Stimulated activated CD8-positive, alpha-beta memory T cell treated with anti-CD3 and anti-CD28 coated beads, Interleukin-15, amount 100 ng/mL, for 48 hours (primary cell): ENCODE measurements around the gene PLA2G12A.
"Not testable (repeated sequence)": the region's sequence is repeated elsewhere in the genome, so short reads cannot be mapped to it uniquely, and the experiment has no call there.

ENCODE experiments used
- DNase-seq, 2 donors: peaks; one replicate each; pipeline ENCODE4 v3.0.0-alpha.2; 2020; ENCODE audit warnings: low read depth in 2 of 2

The PLA2G12A gene

DNA sequence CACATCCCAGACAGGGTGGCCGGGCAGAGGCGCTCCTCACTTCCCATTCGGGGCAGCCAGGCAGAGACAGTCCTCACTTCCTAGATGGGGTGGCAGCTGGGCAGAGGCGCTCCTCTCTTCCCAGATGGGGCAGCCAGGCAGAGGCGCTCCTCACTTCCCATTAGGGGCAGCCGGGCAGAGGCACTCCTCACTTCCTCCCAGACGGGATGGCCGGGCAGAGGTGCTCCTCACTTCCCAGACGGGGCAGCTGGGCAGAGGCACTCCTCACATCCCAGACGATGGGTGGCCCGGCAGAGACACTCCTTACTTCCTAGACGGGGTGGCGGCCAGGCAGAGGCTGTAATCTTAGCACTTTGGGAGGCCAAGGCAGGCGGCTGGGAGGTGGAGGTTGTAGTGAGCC, 50.9 kb downstream of the PLA2G12A start:
- not testable (repeated sequence) for DNase-seq

DNA sequence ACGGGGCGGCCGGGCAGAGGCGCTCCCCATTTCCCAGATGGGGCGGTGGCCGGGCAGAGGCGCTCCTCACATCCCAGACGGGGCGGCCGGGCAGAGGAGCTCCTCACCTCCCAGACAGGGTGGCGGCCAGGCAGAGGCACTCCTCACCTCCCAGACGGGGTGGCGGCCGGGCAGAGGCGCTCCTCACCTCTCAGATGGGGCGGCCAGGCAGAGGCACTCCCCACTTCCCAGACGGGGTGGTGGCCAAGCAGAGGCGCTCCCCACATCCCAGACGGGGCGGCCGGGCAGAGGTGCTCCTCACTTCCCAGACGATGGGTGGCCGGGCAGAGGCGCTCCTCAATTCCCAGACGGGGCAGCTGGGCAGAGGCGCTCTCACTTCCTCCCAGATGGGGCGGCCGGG, 51.4 kb downstream of the PLA2G12A start:
- not testable (repeated sequence) for DNase-seq

DNA sequence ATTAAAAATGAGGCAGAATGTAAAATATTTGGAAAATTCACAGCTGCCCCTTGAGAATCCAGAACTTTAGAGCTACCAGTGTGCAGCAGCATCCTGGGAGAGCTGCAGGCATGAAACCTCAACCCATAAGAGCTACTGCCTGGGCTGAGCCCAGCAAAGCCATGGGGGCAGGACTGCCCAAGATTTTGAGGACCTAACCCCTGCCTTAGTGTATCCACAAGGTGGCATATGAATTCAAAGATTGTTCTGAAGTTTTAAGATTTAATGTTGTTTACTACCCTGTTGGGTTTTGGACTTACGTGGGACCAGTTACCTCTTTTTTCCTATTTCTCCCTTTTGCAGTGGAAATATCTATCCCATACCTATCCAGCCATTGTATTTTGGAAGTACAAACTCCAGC, 53.0 kb downstream of the PLA2G12A start:
- no peak for DNase-seq

DNA sequence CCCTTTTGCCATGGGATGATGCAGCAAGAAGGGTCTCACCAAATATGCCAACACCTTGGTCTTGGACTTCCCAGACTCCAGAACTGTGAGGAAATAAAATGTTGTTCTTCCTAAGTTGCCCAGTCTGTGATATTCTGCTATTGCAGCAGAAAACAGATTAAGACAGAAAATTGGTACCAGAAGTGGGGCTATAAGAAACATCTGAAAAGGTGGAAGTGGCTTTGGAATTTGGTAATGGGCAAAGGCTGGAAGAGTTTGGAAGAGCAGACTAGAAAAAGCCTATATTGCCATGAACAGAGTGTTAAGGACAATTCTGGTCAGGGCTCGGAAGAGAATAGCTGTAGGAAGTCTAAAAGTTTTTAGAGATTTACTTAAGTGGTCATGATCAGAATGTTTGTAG, 54.0 kb downstream of the PLA2G12A start:
- DNase-seq, result no peak

DNA sequence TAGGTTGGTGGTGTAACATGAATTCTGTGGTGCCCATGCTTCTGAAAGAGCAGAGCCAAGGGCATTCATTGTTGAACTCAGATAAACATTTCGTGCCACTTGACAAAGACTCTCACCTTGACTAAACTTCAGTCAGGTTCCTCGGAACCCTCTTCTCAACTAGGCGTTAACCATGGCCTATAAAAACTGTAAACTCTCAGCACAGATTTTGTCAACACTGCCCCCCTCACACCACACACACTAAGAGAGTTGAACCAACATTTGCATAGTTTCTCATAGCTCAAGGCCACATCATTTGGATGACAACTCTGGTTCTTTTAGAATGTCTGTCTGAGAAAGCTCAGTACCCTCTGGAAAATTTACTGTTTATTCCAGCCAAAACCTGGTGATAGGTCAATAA, 54.7 kb downstream of the PLA2G12A start:
- no peak for DNase-seq

DNA sequence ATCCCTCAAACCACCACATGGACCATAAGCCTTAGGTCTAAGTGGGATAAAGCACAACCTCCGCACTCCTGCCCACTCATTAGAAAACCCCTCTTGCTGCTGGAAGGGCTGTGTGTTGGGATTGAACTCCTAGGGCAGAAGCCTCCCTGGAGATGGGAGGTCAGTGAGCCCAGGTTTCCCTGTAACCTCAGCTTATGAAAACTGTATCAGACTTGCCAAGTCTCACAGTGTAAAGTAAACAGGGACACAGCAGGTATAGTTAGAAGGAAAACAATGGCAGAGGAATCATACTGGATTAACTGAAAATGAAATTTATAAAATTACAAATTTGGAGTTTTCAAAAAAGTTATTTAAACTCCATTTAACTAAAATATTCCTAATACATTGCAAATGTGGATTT, 56.6 kb downstream of the PLA2G12A start:
- no peak for DNase-seq

DNA sequence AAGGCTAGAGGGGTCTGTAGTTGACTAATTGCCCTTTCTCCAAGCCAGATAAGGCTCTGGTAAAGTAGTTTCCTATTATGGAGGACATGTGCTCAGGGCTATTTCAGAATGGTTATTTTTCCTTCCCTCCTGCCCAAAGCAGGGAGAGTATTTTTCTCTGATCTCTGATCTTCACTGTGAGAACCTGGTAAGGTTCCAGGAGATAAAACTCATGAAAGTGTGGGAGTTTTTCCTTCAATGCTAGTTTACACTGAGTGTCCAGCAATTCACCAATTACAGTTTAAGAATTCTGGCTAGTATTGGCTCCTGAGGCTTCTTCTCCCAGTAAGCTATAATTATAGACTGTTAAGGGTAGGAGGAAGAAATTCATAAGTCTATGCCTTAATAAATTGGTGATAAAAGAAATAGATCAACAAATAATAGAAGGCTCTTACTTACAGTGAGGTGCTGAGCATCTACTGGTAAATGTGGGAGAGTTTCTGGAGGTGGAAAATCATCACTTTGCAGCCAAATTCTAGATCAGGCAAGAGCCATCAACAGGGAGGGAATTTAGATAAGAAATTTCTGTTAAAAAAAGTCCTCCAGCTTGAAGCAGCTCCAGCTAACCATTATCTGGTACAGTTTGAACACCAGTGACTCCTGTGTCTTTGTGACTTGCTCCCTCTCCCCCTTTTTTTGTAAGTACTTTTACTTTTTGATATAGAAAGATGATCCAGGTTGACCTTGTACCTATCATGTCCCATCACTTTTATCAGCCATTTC, 57.5 kb downstream of the PLA2G12A start:
- DNase-seq, result no peak

DNA sequence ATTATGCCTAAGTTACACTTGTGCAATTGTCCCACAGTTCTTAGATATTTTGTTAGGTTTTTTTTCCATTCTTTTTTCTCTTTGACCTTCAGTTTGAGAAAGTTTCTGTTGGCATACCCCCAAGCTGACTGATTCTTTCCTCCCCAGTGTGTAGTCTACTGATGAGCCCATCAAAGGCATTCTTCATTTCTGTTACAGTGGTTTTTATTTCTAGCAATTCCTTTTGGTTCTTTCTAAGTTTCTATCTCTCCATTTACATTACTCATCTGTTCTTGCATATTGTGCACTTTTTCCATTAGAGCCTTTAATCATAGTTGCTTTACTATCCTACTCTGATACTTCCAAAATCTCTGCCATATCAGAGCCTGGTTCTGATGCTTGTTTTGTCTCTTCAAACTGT, 58.5 kb downstream of the PLA2G12A start:
- DNase-seq, result no peak

DNA sequence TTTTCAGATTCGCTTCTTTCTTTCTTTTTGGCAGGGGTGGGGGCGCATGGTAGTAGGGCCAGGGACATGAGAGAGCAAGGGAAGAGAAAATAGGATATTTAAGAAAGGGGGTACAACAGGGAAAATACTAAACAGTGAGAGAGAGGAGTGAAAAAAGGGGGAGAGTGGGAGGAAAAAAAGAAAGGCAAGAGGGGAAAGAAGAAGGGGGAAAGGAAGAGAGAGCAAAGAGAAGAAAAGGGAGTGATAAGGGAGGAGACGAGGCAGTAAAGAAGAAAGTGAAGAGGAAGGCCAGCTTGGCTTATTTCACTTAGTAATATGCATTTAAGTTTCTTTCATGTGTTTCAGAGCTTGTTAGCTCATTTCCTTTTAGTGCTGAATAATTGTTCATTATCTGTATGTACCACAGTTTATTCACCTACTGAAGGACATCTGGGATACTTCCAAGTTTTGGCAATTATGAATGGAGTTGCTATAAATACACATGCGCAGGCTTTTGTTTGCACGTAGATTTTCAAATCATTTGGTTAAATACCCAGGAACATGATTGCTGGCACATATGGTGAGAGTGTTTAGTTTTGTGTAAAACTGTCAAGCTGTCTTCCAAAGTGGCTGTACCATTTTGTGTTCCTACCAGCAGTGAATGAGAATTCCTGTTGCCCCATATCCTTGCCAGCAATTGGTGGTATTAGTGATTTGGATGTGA, 63.9 kb downstream of the PLA2G12A start:
- DNase-seq, result no peak

DNA sequence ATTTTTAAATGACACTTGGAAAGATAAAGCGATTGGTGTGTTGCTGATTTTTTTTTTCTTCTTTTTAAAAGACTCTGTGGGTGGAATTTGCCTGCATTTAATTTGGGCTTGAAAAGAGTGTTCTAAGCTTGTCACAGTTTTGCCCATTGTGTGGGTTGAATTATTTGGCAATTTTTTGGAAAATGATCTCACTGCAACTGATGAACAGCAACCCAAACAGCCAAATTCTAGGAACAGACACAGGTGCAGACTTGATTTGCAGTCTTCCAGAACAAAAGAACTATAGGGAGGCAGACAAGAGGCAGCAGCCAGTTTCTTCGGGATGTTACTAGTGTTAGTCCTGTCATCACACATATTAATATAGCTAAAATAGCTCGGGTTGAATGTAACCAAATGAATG, 67.1 kb downstream of the PLA2G12A start:
- DNase-seq, result no peak

DNA sequence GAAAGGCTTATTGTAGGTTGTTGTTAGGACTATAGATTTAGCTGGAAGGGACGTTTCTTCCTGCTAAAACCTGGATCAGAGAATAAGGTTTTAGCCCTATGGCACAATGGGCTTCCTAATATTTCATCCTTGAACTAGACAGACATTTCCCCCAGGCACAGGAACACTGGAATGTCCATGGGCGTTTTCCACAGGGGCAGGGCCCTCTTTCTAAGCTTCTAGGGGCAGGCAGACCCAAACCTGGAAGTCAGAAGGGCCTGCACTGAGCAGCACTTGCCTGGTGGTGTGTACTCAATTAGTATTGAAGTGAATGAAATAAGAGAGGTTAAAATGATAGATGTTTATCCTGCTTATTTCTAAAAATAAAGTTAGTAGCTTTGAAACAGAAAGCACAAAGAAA, 67.8 kb downstream of the PLA2G12A start:
- DNase-seq, result no peak
